HG02763 (cell line): ENCODE data around the gene HS3ST2.
"Not testable (repeated sequence)": the region's sequence is repeated elsewhere in the genome, so short reads cannot be mapped to it uniquely, and the experiment has no call there.

ENCODE experiments used
- ATAC-seq: cut with Tn5 transposase; IDR thresholded peaks from one replicate; pipeline ENCODE4 v1.9.1; 2021; ENCODE audit warnings: mild to moderate bottlenecking, moderate library complexity; ENCODE audit not compliant: unreplicated experiment

The HS3ST2 gene

DNA sequence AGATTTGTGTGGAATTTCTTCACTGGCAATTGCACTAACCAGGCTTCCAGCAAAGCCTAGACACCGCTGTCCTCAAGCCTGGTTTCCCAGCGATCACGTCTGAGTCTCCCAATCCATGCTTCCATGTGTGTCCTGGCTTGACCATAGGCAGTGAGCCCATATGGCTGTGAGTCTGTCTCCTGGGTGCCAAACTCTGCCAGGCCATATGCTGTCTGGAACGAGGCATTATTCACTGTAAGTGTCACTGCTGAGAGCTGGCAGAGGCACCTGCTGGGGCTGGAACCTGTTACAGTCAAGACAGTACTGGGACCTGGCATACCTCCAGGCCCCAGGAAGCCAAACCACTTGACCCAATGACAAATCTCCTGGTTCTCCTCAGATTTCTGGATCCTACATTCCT, 60.4 kb downstream of the HS3ST2 start:
- ATAC-seq = no peak

DNA sequence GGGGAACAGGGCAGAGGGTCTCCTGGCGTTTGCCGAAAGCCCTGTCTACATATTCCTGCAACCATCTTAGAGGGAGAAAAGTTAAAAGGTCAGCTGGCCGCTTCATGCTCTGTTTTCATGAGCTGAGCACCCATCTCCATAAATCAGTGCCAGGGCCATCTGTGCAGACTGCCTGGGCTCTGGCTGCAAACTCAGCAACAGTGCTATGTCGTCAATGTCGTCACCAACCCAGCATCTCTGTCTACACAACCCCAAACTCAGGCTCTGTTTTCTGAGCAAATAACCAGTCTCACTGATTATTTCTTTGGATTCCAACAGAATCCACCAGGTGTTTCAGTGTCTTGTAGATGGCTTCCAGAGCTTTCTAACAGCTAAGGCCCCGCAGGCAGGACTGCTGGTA, 65.0 kb downstream of the HS3ST2 start:
- ATAC-seq = no peak

DNA sequence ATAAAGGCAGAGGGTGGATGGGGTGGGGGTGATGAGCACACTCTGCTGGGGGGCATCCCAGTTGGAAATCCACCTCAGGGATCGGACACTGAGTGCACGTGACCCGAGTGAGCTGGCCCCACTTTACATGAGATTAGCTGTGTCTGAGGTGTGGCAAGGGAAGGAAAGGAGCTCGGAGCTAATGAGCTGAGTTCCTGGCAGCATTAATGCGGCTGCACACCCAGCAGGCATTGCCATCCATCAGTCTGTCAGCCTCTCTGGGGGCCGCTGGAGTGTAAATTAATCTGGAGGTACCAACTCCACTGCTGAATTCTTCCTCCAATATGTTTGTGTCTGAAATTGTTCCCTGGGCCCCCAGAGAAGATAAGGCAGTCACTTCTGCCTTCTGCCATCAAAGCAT, 65.5 kb downstream of the HS3ST2 start:
- ATAC-seq = no peak

DNA sequence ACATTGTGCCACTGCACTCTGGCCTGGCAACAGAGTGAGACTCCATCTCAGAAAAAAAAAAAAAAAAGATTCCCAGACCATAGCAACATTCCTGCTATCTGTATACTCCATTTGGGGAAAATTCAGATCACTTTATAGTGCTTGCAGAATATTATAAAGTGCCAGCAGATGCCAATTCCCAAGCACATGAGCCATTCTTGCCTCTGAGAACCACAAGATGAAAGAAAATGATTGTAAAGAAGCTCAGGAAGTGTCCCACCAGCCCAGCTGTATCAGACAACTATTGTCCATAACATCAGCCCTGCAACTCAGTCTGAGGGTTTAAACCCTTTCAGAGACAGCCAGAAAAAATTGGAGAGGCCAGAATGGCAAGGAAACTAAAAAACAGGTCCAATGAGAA, 69.0 kb downstream of the HS3ST2 start:
- no peak for ATAC-seq

DNA sequence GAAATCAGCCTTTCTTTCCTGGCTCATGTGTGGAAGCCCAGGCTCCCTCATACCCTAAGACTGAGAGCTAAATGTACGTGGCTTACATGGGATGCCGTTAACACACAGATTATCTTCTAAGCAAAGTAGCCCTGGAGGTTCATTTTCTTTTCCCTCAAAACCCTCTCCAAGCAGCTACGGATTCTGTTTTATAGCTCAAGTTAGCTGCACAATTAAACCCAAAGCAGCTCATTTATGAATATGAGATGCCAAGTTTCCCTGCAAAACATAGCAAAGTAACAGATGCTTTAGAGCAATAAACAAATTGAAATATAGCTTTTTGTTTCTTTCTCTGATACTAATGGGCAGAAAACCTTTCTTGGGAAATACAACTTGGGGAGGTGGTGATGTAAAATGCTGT, 72.0 kb downstream of the HS3ST2 start:
- ATAC-seq = no peak

DNA sequence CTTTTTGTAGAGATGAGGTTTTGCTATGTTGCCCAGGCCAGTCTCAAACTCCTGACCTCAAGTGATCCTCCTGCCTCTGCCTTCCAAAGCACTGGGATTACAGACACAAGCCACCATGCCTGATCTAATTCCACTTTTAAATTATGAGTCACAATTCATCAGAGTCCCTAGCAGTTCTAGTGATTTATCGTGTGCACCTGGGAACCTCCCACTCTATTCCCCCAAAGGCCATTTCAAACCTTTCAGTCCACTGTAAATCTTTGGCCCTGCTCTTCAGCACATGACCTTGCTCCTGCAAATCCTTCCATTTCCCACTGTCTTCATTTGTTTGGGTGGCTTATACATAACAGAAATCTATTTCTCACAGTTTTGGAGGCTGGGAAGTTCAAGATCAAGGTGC, 73.0 kb downstream of the HS3ST2 start:
- ATAC-seq = no peak

DNA sequence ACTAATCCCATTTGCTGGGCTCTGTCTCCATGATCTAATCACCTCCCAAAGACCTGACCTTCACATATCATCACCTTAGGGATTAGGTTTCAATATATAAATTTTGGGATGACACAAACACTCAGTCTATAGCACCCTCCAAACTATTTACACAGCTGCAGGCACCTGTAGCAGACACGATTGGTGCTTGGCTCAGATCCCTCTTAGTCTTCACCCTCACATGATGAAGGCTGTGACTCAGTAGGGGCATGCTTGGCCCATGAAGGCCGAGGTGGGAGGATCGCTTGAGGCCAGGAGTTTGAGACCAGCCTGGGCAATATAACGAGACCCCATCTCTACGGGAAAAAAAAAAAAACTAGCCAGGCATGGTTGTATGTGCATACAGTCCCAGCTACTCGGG, 73.5 kb downstream of the HS3ST2 start:
- no peak for ATAC-seq

DNA sequence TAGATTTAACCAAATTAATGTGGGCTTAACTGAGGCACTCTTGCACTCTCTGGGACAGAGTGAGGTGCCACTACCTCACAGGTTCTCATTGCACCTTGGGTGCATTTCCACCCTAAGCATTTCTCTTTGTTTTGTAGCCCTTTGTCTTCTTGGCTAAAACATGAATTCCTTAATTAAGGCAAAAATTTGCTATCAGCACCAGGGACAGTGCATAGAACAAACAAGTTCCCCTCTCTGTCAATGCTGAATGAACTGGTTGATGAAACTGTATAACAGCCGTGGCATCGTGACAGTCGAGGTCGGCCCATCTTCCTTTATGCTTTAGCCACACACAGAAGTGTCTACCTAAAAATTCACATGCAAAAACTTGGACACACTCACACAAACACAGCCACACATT, 74.8 kb downstream of the HS3ST2 start:
- ATAC-seq = no peak

DNA sequence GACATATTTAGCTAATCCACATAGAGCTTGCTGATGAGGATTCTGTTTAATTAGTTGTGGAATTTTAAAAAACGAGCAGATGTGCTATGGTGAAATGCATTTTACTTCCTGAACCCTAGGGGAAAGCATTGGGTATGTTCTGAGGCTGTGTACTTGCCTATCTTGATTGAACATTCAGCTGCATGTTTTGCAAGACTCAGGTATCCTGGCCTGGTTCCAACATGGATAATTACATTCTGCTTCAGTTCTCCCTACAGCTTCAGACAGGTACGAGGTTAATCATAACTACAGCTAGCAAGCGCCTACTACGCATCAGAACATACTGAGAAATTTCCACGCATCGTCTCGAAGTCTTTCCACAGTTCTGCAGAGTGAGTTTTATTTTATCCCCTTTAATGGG, 77.0 kb downstream of the HS3ST2 start:
- no peak for ATAC-seq

DNA sequence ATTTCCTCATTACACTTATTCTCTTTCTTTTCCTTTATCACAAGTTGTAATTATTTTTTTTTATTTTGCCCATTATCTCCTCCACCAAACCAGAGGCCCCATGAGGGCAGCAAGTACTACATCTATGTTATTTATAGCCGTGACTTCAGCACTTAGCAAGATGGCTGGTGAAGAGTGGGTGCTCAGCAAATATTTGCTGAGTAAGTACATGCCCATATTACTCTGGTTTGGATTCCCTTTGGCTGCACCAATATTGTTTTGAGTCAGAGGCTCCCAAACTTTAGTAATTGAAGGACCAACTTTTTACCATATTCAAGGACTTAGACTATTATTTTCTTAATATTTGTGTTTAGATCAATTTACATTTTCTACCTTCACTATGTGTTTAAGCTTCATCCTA, 83.2 kb downstream of the HS3ST2 start:
- ATAC-seq = no peak

DNA sequence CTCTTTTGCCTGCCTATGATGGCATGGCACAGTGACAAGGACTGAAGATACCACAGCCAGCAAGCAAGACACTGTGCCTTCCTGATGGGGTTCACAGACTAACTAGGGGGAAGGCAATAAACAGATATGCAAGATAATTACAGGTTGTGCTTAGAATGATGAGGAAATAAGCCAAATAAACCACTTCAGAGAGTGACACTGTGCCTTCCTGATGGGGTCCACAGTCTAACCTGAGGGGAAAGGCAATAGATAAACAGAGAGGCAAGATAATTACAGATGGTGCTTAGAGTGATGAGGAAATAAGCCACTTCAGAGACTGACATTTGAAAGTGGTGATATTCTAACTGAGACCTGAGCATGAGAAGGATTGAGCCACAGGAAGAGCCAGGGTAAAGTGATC, 84.2 kb downstream of the HS3ST2 start:
- ATAC-seq = no peak

DNA sequence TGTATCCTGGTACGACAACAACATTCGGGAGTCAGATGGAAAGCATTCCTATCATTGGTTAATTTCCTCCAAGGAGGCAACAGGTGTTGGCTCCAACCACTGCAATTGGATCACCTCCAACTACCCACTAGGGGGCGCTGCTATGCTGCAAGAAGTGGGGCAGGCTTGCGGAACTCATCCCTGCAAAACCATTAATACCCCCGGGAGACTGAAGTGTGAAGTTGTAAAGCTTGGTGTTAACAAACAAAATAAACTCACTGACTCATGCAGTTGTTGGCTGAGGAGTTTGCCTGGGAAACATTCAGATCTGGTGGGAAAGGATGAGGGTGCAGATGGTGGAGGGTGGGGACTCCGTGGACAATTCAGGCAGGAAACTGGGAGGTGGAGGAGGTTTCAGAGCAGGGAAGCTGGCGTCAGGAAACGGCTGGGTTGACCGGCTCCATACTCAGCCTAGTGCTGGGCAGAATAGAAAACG, 84.9 kb downstream of the HS3ST2 start:
- ATAC-seq = no peak

DNA sequence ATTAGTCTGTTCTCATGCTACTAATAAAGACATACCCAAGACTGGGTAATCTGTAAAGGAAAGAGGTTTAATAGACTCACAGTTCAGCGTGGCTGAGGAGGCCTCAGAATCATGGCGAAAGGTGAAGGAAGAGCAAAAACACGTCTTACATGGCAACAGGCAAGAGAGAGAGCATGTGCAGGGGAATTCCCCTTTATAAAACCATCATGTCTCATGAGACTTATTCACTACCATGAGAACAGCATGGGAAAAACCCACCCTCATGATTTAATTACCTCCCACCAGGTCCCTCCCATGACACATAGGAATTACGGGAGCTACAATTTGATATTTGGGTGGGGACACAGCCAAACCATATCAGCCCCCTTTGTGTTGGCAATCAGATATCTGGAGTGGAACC, 85.6 kb downstream of the HS3ST2 start:
- not testable (repeated sequence) for ATAC-seq

DNA sequence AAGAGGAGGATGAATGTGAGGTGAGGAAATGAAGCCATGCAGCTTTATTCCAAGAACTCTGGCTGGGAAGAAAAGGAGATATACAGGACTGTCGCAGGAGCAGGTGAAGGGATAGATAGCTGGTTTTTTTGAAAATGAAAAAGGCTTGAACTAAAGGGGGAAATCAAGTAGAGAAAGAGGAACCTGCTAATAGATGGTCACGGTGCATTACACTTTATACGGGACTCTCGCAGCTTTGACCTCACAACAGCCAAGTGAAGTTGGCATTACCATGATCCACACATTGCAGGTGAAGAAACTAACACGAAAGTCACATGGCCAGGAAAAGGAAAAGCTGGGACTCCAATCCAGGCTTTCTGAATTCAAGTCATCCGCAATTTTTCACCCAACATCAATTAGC, 86.9 kb downstream of the HS3ST2 start:
- ATAC-seq = no peak

DNA sequence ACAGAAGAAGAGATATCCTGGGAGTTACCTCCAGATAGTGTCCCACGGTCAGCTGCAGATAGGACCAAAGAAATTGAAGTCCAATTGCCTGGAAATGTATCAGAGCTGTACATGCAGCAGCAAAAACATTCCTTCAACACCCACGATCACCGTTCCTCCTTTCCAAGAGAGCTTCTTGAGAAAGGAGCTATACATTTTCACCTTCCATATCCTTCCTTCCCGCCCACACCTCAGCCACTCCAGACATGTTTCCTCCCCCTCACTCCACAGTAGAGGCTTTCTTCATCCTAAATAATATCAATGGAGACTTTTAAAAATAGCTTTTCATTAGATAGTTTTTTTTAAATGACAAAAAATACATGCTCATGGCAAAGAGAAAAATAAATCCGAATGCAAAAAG, 87.6 kb downstream of the HS3ST2 start:
- ATAC-seq = no peak

DNA sequence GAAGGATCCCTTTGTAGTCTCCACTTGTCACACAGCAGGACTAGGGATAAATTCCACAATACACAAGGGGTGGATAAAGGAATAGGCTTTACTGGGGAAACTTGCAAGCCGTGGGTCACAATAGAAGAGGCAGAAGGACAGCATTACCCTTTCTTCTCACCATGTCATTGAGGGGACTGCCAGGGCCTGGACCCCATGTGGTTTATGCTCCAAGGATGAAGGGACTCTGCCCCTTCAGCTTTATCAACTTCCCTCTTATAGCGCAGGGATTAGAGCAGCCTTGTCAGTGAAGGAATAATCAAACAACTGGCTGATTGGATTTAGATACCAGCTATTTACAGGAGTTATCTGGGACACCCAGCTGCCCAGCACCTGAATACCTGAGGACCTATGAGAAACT, 89.8 kb downstream of the HS3ST2 start:
- no peak for ATAC-seq

DNA sequence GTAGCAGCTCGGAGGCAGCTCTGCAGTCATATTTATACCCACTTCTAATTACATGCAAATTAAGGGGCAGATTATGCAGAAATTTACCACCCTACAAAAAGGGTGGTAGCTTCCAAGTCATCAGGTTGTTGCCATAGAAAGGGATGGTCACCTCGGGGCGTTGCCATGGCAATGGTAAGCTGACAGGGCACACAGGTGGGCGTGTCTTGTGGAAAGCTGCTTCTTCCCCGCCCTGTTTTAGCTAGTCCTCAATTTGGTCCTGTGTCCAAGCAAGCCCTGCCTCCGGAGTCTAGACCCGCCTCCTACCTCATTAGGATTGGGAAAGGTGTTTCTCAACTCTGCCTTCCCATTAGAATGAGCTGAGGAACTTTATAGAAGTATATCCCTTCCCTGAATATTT, 98.7 kb downstream of the HS3ST2 start:
- no peak for ATAC-seq

DNA sequence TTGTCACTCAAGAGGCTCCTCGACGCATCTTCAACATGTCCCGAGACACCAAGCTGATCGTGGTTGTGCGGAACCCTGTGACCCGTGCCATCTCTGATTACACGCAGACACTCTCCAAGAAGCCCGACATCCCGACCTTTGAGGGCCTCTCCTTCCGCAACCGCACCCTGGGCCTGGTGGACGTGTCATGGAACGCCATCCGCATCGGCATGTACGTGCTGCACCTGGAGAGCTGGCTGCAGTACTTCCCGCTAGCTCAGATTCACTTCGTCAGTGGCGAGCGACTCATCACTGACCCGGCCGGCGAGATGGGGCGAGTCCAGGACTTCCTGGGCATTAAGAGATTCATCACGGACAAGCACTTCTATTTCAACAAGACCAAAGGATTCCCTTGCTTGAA, 101.0 kb downstream of the HS3ST2 start:
- no peak for ATAC-seq

DNA sequence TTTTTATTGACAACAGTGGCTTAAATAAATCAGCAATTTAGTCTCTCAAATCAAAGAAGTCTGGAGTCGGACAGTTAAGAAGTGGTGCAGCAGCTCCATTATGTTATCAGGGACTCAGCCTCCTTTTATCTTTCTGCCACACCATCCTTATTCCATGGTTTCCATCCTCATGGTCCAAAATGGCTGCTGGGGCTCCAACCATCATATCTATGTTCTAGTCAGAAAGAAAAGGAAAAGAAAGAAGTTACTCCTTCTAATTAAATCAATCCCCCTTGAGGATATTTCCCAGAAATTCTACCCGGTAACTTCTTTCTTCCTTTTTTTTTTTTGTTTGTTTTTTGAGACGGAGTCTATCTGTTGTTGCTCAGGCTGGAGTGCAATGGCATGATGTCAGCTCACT, 109.5 kb downstream of the HS3ST2 start:
- no peak for ATAC-seq

DNA sequence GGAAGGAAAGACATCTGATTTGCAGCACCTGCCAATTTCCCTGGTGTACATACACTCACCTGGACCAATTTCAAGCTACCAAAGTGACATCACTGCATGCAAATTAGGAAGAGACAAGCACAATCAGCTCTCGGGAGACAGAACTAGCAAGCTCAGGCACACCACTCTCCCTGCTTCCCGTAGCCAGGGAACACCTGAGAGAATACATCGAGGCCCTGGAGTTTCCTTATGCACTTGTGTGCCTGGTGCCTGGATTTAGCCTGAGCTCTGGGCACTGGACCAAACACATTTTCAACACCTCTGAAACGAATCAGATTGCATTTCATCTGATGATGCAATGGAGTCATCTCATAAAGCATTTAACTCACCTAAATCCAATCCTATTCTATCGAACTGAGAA, 110.5 kb downstream of the HS3ST2 start:
- no peak for ATAC-seq

DNA sequence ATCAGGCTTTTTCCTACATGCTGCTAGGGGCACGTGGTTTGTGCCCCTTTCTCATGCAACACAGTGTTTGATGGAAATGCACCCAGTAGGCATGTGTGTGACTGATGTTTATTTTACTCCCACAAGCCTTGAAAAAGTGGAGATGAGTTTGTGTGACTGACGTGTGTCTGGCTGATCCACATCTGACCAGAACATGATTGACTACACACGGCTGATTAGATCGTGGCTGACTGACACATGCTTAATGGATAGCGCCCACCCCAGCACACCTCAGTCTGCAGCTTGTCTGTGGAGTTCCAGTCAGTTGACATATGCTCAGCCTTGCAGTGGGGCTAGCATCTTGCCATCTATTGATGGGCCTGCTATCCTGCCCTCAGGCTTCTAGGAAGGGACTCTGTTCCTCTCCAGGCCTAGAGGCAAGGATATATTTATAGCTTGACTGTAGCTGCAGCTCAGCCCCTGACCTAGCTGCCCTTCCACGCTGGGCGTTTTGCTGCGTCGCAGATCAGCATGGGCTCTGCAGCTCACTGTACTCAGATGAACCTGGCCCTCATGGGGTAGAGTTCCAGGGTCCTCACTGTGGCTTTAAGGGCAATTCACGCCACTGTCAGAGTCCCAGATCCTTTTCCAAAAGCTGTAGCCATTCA, 112.3 kb downstream of the HS3ST2 start:
- ATAC-seq = no peak

DNA sequence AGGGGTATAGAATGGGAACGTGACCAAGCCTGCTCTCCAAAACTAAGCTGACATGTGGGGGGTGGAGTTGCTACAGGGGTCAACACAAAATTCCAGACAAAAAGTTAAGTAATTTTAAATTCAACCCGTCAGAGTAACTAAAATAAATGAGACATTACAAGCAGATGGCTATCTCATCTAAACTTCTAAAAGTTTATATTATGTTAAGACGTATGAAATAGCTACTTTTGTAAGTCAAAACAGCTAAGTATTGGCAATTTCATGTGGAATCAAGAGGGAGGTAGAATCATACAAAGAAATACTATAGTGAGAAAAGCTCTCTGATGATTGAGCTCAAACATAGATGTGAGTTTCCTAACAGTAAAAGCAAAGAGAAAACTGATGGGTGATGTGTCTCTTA, 113.3 kb downstream of the HS3ST2 start:
- no peak for ATAC-seq

DNA sequence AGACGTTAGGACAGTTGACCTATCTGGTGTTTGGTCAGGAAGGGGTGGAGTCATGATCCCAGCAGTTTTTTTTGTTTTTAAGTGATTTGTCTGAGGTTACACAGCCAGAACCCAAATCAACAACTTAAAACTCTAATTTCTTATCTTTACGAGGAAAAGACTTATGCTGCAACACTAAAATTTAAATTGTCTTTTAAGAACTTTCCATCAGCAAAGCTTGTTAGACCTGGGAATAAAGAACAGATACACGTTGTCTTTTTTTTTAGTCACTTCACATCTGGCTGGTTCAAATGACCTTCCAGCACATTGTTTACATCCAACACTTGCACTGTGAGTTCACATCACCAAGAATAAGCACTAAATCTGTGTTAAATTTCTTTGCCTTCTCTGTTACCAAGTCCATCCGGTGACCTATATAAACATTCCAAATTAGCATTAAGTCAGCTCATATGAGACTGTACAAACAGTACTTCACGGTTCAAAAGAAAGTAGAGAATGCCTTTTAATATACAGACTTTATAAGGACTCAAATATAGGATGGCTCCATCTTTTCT, 115.0 kb downstream of the HS3ST2 start:
- no peak for ATAC-seq
